Stimulated activated CD4-positive, alpha-beta T cell treated with anti-CD3 and anti-CD28 coated beads, Interleukin-1b, Interleukin-23, amount 100 ng/mL, for 48 hours (primary cell): ENCODE data around the gene RPLP1.

ENCODE experiments used
- DNase-seq: peaks from one replicate; pipeline ENCODE4 v3.0.0-alpha.2; 2020

Gene RPLP1

DNA sequence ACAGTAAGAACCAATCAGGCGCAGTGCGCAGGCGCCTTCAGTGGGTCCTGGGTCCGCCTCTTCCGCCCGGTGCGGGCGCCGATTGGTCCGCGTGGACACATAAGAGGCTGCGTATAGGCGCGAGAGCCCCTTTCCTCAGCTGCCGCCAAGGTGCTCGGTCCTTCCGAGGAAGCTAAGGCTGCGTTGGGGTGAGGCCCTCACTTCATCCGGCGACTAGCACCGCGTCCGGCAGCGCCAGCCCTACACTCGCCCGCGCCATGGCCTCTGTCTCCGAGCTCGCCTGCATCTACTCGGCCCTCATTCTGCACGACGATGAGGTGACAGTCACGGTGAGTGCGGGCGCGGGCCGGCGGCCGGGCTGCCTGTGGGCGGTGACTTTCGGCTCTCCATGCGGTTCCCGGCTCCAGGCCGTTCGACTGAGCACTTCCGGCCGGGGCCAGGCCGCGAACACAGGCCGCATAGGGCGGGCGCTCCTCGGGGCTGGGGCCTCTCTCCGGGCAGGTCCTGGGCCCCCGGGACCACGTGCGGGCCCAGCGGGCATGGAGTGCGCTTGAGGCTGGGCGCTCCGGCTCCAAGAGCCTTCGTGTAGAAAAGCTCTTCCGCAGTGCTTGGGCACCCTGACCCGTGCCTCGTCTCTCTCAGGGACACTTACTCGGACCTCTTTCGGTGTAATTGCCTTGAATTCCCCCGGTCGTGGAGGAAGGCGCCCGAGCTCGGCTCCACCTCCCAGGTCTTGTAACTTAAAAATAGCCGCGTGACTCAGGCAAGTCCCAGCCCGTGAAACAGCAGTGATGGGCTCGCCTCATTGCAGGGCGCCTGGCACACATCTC, at the start of gene RPLP1:
Gene RPLP1 (plus strand): TSS at position 127 of the 830 bp plus-strand sequence. CDS start 131 bp downstream, at position 258.
- DNase-seq: peak; percentile 96

DNA sequence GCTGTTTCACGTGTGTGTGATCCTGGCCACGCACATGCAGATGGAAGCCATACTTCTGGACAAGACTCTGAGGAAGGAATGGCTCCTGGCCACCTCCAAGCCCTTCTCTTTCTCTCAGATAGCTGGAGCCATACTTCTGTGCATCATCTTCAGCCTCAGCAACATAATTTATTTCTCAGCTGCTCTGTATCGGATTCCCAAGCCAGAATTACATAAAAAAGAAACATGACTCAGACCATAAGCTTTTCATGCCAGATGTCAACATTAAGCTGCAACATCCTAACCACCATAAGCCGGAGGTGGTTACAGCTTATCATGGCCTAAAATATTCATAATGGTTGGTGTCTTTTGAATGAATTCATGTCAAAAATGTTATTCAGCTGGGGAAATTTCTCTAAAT, 49.0 kb upstream of the RPLP1 start:
- no peak for DNase-seq

DNA sequence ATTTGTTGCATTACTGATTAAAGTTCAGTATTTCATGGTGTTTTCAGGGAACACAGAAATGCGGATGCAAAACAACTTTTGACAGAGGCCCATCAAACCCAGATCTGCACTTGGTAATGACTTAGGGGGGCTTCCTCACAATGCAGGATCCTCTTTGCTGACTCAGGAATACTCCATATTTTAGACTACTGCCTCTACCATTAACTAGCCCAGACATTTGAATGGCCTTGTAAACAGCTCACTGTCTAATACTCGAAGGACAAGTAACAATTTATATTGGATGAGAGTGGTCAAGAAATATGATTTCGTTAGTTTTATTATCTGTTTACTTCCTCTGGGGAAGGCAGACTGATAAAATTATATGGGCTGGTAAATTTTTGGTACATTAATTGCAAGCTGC, 47.5 kb upstream of the RPLP1 start:
- no peak for DNase-seq

DNA sequence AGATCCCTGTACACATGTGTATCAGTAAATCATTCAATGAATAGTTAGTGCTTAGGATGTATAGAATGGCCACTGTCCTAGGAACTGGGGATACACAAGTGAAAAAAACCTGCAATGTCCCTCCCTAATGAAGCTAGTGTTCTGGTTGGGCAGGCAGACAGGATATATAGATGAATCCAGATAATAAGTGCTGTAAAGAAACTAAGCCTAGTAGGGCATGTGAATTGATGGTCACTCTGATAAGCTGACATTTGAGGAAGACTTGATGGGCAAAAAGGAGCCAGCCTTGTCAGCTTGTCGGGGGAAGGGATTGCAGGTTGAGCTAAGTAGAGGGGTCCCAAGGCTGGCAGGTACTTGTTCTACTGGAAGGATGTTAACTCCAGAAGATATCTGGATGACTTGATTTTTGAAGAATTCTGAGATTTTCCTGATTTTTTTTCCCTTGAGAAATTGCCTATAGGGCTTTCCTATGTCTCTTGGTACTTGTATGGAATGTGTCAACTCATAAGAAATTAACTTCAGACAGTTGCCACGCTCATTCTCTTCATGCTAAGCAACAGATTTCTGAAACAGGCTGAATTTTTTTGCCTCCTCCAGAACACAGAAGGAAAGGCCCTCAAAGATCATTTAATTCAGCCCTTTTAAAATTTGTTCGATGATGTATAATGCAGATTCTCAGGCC, 44.8 kb upstream of the RPLP1 start:
- DNase-seq: no peak

DNA sequence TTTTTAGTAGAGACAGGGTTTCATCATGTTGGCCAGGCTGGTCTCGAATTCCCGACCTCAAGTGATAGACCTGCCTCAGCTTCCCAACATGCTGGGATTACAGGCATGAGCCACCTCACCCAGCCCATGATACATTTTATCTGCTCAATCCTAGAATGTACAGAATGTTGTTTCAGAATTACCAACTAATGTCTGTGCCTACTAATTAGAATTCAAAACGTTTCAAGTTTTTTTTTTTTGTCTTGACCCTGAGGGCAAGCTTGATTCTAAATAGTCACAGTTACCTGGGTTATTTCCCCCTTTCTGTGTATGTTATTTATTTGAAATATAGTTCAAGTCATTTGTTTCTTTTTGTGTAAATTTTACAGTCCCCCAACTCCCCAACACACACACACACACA, 43.8 kb upstream of the RPLP1 start:
- DNase-seq: no peak

DNA sequence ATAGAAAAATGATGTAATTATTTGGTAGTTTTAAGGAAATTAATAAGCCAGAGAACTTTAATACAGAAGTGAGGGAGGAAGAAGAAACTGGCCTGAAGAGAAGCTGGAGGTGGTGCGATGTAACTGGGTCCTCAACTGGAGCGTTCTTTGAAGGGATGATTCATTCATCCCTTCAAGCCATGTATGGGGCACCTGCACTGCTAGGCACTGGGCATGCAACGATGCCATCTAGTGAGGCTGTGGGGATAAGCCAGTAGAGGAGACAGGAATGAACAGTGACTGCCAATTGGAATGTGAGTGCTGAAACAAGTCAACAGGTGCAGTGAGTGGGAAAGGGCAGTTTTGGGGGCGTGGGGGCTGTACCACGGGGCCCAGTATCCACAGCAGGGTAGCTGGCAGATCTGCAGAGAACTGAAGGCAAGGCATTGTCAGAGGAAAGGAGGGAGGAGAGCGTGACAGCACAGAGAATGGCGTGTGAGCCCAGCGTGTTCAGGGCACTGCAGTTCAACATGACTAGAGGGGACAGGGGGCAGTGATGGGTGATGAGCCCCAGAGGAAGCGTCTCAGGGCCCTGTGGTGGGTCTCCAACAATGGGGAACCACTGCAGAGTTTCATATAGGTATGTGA, 42.3 kb upstream of the RPLP1 start:
- peak; percentile 50 for DNase-seq

DNA sequence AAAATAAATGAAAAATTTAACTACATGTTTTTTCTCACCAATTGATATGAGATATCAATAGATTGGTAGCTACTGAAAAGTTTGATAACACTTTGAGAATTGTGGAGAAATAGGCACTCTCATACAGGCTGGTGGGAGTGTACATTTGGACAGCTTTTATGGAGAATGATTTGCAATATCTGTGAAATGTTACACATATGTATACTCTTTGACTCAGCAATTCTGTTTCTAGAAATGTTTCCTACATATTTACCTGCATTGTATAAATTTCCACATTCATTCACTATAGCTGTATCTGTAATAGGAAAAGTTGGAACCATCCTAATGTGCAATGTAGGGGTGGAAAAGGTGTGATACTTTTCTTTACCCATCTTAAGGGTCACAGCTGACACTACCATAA, 40.3 kb upstream of the RPLP1 start:
- DNase-seq: no peak

DNA sequence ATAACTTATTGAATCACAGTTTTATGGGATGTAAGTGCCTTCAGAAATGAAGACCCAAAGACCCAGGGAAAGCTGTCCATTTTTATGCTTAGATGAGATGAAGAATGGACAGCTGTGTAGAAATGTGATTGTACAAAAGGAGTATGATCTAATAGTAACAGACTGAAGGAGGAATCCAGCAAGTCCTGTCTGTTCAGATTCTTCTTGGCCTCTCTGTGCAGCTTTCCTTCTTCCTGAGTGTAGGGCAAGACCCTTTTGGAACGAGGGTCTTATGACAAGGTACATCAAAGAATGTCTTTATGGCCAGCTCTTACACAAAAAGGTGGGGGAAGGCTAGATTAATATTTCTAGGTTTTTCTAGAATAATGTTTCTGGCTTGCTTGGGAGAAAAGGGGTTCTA, 39.9 kb upstream of the RPLP1 start:
- DNase-seq: no peak

DNA sequence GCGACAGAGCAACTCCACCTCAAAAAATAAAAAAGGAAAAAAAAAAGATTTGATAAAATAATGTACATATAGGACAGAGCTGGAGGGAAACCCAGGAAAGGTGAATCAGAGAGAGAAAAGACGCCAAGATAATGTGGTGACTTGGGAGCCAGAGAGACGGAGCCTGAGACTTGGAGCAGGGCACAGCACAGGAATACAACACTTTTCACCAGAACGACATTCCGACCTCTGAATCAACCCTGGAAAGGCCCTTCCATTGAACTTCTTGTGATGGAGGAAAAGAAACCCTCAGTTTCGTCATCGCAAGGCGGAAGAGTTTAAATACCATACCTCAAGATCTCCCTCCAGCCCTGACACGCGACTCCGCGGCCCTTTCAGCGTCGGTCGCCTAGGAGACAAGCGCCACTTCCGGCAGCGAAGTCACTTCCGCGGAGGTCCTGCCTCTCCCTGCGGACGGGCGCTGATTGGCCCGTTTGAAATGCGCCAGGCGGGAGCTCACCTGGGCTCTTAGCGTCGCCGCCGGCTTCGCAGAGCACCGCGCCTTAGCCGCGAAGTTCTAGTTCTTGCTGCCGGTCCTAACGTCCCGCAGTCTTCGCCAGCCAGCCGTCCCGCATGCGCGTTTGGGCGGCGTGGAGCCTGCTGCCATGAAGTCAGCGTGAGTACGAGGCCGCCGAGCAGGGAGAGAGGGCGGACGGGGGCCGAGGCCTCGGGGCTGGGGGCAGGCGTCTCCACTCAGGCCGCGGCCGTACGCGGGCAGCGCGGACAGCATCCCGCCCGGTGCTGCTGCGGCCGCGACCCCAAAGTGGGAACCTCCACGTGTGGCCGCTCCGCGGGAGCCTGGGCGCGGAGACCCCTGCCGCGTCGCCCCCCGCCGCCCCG, 38.6 kb upstream of the RPLP1 start, which contains the start of gene KIF23:
Gene KIF23 (plus strand): TSS at position 528 of the 879 bp plus-strand sequence. CDS start 117 bp downstream, at position 645.
- peak; percentile 93 for DNase-seq

DNA sequence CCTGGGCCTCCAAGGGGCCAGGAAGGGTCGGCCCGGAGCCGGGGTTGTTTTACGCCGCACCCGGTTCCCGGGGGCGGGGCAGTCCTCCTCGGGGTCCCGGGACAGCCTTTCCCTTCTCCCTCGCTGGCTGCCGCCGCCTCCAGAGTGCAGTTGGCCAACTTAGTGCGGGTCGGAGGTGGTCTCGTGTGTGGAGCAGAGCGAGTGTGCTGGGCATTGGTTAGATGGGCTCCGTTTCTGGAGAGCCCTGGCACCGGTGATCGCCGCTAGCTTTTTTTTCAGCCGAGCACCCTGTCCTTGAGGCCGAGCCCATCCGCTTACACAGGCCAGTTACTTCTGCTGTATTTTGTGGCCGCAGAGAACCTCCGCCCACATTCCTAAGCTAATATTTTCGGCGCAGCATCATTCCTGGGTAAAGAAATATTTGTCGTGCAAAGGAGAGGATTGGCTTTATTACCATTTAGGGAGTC, 37.9 kb upstream of the RPLP1 start:
- DNase-seq: no peak

DNA sequence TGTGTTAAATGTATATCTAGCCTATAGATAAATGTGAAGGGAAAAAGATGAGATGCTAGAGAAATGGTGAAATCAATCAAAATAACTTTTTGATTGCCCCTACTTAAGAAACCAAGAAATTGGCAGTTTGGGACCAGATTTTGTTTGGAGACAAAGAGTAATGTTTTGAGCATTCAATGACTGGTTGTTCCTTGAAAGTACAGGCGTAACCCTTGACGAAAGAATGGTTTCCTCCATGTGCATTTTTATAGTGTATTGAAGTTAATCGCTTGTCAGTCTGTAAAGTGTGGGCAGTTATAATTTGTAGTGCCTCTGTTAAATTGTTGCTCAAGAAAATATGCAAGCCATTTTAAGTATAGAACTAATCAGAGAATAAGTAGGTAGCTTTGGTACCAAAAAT, 37.2 kb upstream of the RPLP1 start:
- no peak for DNase-seq

DNA sequence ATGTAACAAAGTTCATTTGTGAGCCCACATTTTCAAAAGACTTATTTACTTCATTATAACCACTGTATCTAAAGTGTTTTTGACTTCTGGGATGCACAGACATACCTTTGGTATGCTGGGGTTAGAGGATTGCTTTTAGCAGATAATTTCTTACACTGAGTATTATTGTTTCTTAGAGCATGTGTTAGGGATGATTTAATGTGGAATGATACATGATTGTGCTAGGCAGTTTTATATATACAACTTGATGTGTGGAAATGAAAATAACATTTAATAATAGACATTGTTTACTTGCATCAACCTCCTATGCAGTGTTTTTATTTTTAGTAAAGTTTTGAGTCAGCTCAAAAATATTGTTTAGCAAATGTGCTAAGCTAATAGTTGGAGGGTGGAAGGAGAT, 35.0 kb upstream of the RPLP1 start:
- no peak for DNase-seq

DNA sequence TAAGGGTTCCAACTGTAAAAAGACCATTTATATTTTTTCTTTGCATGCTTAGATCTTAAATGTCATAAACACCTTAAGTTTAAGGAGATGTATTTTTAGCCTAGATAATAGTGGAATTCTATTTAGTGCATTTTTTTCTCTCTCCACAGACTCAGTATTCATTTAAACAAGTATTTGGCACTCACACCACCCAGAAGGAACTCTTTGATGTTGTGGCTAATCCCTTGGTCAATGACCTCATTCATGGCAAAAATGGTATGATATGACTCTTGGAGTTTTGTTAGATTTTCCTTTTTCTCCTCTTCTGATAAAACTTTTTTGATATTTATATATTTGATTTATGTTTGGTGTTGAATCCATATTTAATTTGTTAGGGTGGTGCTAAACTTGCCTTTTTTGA, 31.1 kb upstream of the RPLP1 start:
- DNase-seq: no peak

DNA sequence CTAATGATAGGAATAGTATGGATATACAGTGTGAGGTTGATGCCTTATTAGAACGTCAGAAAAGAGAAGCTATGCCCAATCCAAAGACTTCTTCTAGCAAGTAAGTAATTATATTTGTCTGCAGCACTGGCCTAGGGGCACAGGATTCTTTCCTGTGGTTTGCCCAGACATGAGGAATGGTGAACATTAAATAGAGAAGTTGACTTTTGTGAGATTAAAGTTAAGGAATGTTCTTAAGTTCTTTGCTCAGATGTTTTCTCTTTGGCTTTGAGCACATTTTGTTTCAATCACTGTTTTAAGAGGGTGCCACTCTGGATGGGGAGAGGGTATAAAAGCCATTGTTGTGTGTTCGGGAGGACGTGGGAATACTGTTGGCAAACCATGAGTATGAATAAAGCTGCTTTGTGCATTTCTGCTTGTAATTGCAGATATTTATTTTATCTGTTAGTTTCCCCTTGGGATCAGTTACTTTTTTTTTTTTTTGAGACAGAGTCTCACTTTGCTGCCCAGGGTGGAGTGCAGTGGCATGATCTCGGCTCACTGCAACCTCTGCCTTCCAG, 30.2 kb upstream of the RPLP1 start:
- no peak for DNase-seq

DNA sequence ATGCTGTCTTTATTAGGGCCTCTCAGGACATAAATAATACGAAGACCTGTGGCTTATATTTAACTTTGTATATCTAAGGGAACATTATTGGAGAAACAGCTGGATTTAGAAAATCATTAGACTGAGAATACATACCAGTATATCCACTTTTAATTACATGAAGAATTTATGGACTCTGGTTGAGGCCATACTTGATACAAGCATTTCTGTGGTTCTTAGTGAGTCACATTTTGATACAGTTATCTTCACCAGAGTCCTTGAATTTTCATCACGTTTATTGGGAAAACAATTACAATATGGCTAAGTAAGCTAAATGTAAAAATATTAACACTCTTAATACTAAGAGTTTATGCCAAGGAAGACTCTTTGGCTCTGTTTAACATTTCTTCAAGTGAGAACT, 28.6 kb upstream of the RPLP1 start:
- no peak for DNase-seq

DNA sequence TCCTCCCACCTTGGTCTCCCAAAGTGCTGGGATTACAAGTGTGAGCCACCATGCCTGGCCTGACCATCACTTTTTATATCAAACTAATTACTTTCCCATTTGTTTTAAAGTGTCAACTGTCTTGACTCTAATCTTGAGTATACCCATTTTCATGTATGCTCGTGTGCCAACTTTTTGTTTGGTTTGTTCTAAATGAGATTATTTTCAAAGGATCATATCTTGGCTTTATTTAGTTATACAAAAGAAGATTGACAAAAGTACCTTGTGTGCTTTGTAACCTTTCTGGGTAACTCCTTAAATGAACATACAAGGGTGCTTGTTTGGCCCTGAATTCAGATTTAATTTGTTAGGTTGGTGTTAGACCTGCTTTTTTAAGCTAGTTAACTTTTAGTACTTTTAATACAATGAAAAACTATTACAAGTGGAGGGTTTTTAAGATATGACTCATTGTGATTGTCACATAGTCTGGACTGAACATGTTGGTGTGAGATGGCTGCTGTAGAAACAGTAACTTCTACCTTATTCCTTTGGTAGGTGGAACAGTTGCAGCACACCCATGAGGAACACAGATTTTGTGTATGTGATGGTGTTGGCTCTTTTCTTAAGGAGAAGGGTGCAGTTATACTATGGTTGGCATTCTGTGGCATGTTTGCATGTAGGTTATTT, 27.7 kb upstream of the RPLP1 start:
- DNase-seq: no peak

DNA sequence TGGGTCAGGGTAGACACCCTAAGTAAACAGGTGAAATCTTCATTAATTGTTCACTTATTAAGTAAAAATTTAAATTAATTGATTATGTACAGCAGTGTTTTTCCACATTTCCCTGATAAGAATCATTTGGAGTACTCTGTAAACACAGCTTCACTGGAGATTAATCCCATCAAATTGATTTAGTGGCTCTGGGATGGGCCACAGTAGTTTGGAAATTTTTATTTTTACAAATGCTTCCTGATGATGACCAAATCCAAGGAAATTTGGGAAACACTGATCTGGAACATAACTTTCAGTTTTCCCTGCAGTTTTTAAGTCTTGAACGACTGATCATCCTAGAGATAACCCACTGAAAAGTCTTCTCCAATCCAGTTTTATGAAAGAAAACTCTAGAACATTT, 18.8 kb upstream of the RPLP1 start:
- no peak for DNase-seq

DNA sequence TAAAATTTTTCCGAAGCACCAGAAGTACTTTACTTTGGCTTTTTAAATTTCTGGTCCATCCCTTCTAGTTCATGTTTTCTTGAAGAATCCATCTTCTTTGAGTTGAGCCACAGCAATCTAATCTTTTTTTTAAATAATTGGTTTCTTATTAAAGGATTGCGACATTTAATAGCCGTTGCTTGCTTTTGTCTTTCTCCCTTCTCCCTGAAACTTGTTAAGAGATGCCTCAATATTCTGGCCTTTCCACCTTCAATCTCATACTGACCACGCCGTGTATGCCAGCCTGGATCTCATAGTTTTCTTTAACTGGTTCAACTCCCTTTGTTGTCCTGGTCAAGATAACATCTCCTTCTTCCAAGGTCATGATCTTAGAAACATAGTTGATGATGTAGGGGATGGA, 18.4 kb upstream of the RPLP1 start:
- DNase-seq: no peak

DNA sequence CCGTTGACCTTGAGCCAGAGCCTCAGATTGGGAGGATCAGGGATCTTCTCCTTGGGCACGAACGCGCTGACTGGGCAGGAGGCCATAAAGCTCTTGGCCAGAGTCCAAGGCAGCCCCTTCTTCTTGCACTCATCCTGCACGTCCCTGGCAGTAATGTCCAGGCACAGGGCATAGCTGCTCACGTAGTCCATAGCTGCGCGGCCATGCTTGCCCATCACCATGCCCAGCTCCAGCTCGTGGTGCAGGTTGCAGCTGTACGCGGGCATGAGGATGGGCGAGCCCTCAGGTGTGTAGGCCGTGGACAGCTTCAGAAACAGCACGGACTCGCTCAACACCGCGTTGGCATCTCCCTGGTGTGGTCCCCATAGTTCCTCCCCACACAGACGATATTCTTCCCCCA, 17.9 kb upstream of the RPLP1 start:
- DNase-seq: no peak

DNA sequence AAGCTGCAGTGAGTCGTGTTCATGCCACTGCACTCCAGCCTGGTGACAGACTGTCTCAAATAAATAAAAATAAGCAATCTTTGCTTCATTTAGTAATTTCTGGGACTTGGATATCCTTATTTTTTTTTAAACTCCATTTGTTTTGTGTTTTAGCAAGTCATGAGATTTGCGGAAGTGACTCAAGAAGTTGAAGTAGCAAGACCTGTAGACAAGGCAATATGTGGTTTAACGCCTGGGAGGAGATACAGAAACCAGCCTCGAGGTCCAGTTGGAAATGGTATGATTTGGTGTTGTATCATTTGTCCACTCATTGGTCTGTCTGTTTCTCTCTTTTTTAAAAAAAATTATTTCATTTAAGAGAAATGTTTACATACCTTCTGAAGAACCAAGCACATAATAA, 16.6 kb upstream of the RPLP1 start:
- no peak for DNase-seq

DNA sequence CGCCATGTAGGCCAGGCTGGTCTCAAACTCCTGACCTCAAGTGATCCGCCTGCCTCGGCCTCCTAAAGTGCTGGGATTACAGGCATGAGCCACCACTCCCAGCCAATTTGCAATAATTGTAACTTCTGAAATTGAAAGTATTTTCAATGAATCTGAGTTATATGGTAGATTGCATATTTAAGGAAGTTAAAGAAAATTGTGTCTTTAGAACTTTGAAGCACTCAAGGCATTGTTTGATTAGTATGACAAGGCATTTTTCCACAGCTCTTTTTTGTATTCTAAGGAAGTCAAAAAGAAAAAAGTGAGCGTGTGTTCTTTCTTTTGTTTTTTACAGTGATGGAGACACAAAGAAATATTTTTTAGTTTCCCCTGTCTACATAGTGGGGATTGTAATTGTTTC, 15.7 kb upstream of the RPLP1 start:
- DNase-seq: no peak

DNA sequence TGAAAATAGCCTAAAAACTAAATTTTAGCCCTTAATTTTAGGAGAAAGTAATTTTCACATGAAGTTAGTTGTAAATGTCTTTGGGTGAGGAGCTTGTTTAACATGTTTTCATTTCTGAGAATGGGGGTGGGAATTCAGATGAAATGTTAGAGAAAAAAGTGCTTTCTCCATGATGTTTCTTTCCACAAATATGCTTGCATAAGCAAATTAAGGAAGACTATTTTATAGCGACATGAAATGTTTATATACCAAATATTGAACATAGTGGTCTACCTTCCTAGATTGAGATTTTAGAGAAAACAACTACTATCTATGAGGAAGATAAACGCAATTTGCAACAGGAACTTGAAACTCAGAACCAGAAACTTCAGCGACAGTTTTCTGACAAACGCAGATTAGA, 13.0 kb upstream of the RPLP1 start:
- DNase-seq: no peak
